ENCODE results near the gene PBX1. TPM values are rescaled to one million over a fixed set of nuclear protein-coding genes. Genes with fewer than 3 reads are reported as not detected.

Gene PBX1
- total and polyA plus RNA-seq, 8 donors: 11.0 to 113 (median 23.0) TPM

GRCh38 chr1:164721228-164721496 is 162.2 kb downstream of the PBX1 start:
- H3K4me1 ChIP-seq: peaks cover 23 to 95% (median 61%) of the 10 kb centered on the region in 4 donors
- H3K36me3 ChIP-seq: no peaks in the 10 kb centered on the region
- 28 to 52% (median 44%) methylated on average over 2 of the region's 2 CpGs for WGBS, 5 donors
- H3K27me3 ChIP-seq: no peaks in the 10 kb centered on the region
- no peak for DNase-seq
- TF ChIP-seq EP300 (IDR thresholded peaks at IDR 0.05) (no peak), POLR2A (IDR thresholded peaks at IDR 0.05) (no peak), CTCF (IDR thresholded peaks at IDR 0.05) (no peak), POLR2AphosphoS5 (IDR thresholded peaks at IDR 0.05) (no peak)
- H3K9me3 ChIP-seq: no peaks in the 10 kb centered on the region
- no peak overlapping the region for H3K4me3 ChIP-seq
- H3K27ac ChIP-seq: peak overlapping the region in 3 of 5 donors; percentile 8 to 43 (median 33)
- intact Hi-C loops (cut with DNase I; ENCODE audit: low total_unique reads): no loop called here

DNA sequence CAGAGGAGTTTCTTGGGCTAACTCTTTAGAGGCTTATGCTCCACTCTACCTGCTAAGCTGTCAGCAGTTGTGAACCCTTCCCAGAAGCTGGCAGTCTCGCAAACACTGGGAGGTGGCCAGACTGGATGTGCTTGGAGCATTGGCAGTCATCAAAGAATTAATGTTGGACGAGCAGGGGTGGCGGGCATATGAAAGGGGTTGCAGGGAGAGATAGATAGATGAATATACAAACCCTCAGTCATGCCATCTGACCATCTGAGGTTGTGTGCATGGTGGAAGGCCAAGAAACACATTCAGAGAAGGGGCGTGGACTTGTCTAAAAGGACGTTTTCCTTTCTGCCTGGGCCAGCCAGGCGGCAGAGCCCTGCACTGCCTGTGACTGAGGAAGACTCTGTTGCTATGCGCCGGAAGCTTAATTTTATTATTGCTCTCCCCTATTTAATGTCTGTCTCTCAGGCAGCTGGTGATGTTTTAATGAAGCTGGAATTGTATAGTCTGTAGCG is 164.4 kb downstream of the PBX1 start:
- Histone ChIP-seq H3K27ac (peak overlapping the region in 1 of 5 donors; percentile 23), H3K36me3 (no peaks in the 10 kb centered on the region), H3K27me3 (no peaks in the 10 kb centered on the region), H3K4me3 (no peak overlapping the region), H3K9me3 (no peaks in the 10 kb centered on the region), H3K4me1 (peaks cover 20 to 84% (median 54%) of the 10 kb centered on the region in 4 donors)
- DNase-seq: peak in 1 of 2 donors; percentile 30
- TF ChIP-seq EP300 (IDR thresholded peaks at IDR 0.05): no peak
- TF ChIP-seq POLR2A (IDR thresholded peaks at IDR 0.05): no peak
- no peak for TF ChIP-seq POLR2AphosphoS5 (IDR thresholded peaks at IDR 0.05)
- TF ChIP-seq CTCF (IDR thresholded peaks at IDR 0.05): no peak
- WGBS, 5 donors: 65 to 77% (median 73%) methylated on average over 9 of the region's 9 CpGs
- intact Hi-C loops (cut with DNase I; ENCODE audit: low total_unique reads): no loop called here

DNA sequence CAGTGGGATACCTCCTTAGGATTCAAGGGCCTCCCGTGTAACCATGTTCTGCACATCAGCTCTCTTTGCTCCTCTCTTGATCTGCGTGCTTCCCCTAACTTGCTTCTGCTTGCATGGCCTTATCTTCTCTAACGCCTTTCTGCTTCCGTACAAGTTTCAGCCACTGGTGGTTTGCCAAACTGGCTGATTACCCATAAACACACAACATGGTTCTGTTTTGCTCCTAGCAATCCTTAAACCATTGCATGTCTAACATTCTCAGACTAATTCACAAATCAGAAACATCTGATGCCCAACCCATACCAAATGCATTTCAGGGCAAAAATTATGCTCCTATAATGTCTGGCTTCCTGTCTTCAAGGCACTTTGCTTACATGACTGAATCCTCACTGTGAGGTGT is 166.4 kb downstream of the PBX1 start:
- no peak overlapping the region for H3K4me3 ChIP-seq
- no peaks in the 10 kb centered on the region for H3K27me3 ChIP-seq
- WGBS, 5 donors: 12 to 33% (median 26%) methylated on average over 4 of the region's 4 CpGs
- H3K4me1 ChIP-seq: peaks cover 7 to 63% (median 43%) of the 10 kb centered on the region in 4 donors
- peak in 1 of 3 donors; percentile 56 for TF ChIP-seq POLR2AphosphoS5 (IDR thresholded peaks at IDR 0.05)
- no peak for TF ChIP-seq EP300 (IDR thresholded peaks at IDR 0.05)
- no peak for DNase-seq
- intact Hi-C loops (cut with DNase I; ENCODE audit: low total_unique reads): no loop called here
- no peaks in the 10 kb centered on the region for H3K36me3 ChIP-seq
- no peaks in the 10 kb centered on the region for H3K9me3 ChIP-seq
- peak overlapping the region in 3 of 5 donors; percentile 3 to 51 (median 18) for H3K27ac ChIP-seq

DNA sequence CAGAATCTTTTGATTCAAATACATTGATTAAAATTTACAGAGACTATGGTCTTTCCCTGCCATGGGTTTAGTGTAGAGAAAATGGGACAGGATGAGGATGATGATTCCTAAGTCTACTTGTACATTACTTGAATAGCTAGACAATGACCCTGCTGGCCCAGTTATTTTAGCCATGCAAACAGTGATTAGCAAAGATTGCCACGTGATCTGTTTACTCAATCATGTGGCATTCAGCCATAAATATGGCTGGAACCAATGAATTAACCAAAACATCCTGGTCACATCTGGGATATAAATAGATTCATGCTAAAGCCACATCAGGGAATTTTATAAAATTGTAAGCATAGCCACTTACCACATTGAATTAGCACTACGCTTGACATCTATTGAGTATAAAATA is 167.3 kb downstream of the PBX1 start:
- intact Hi-C loops (cut with DNase I; ENCODE audit: low total_unique reads): no loop called here
- Histone ChIP-seq H3K27me3 (no peaks in the 10 kb centered on the region), H3K27ac (peak overlapping the region in 1 of 5 donors; percentile 51), H3K4me3 (no peak overlapping the region), H3K9me3 (no peaks in the 10 kb centered on the region), H3K4me1 (peaks cover 3 to 55% (median 35%) of the 10 kb centered on the region in 4 donors), H3K36me3 (no peaks in the 10 kb centered on the region)
- no peak for DNase-seq
- TF ChIP-seq CTCF (IDR thresholded peaks at IDR 0.05) (no peak), POLR2AphosphoS5 (IDR thresholded peaks at IDR 0.05) (peak in 1 of 3 donors; percentile 56)
- 49 to 54% (median 52%) methylated on average over 2 of the region's 2 CpGs for WGBS, 5 donors

GRCh38 chr1:164728719-164729118 is 169.7 kb downstream of the PBX1 start:
- Histone ChIP-seq H3K27ac (no peak overlapping the region), H3K27me3 (no peaks in the 10 kb centered on the region), H3K9me3 (no peaks in the 10 kb centered on the region), H3K4me1 (peaks cover 3 to 31% (median 23%) of the 10 kb centered on the region in 4 donors), H3K4me3 (no peak overlapping the region), H3K36me3 (no peaks in the 10 kb centered on the region)
- intact Hi-C loops (cut with DNase I; ENCODE audit: low total_unique reads): no loop called here
- 81 to 92% (median 90%) methylated on average over 5 of the region's 5 CpGs for WGBS, 5 donors
- DNase-seq: no peak
- no peak for TF ChIP-seq POLR2AphosphoS5 (IDR thresholded peaks at IDR 0.05)
- no peak for TF ChIP-seq EP300 (IDR thresholded peaks at IDR 0.05)
- TF ChIP-seq CTCF (IDR thresholded peaks at IDR 0.05): no peak
- TF ChIP-seq POLR2A (IDR thresholded peaks at IDR 0.05): no peak
